Hepatocyte (in vitro differentiated cells): ENCODE data around the gene CLIC6.

Source experiments
- CTCF ChIP-seq: fragments of 200-600 bp; sonication (generic); IDR thresholded peaks from 2 replicates; pipeline ENCODE4 v1.5.1; 2016; ENCODE audit warnings: antibody characterized with exemption, mild to moderate bottlenecking; ENCODE audit not compliant: poor library complexity
- EZH2 ChIP-seq: fragments of 200-600 bp; sonication (generic); IDR thresholded peaks from 2 replicates; pipeline ENCODE4 v1.6.1; 2016; ENCODE audit warnings: antibody characterized with exemption, mild to moderate bottlenecking, borderline replicate concordance
- EZH2phosphoT487 ChIP-seq: fragments of 200-600 bp; sonication (generic); IDR thresholded peaks from one replicate; pipeline ENCODE4 v1.6.1; 2018; ENCODE audit warnings: antibody characterized with exemption, mild to moderate bottlenecking, low read depth, moderate library complexity; ENCODE audit not compliant: unreplicated experiment, severe bottlenecking

- no peak for TF ChIP-seq CTCF
- TF ChIP-seq EZH2phosphoT487, result no peak
- TF ChIP-seq EZH2, result no peak
These were observed 21.2 kb upstream of the CLIC6 start for GRCh38 chr21:34647555-34647954.
